Peyer's patch (tissue), 4 donors: ENCODE data around the gene CACNA2D1.

ENCODE experiments used
- CTCF ChIP-seq, 6 experiments: fragments of 450-650 bp in 4 of 6; fragments of 200-600 bp in 2 of 6; sonication (generic) in 1 of 6; IDR thresholded peaks; one replicate each; pipeline ENCODE4 v1.5.1; 2017 to 2019; ENCODE audit warnings: antibody characterized with exemption in 6 of 6, mild to moderate bottlenecking in 3 of 6, moderate library complexity in 1 of 6
- POLR2A ChIP-seq, 2 donors: fragments of 450-650 bp; IDR thresholded peaks; one replicate each; pipeline ENCODE4 v1.5.1; 2017; ENCODE audit warnings: antibody characterized with exemption in 2 of 2, mild to moderate bottlenecking in 2 of 2, moderate library complexity in 2 of 2

GRCh38 chr7:81908220-81908619 lies 535.4 kb downstream of the CACNA2D1 start:
- TF ChIP-seq CTCF (IDR thresholded peaks at IDR 0.05) = no peak
- TF ChIP-seq POLR2A (IDR thresholded peaks at IDR 0.05) = no peak
